OCI-LY1 (cell line): ENCODE data around the gene KIF1C.

Experiments used
- CTCF ChIP-seq: fragments of 200-600 bp; sonication (generic), shearing (Covaris generic); IDR thresholded peaks from 2 replicates; pipeline ENCODE4 v1.5.1; 2017; ENCODE audit warnings: mild to moderate bottlenecking, antibody characterized with exemption, low read length, moderate library complexity, mixed read lengths
- EZH2 ChIP-seq: fragments of 200-600 bp; sonication (generic), shearing (Covaris generic); IDR thresholded peaks from 2 replicates; pipeline ENCODE4 v1.8.0; 2017; ENCODE audit warnings: borderline replicate concordance, mixed run types, mild to moderate bottlenecking, antibody characterized with exemption, low read length, moderate library complexity, mixed read lengths

GRCh38 chr17:4967539-4968485 is 29.9 kb upstream of the KIF1C start, which contains the start of gene SPAG7:
- TF ChIP-seq CTCF: 0 out of 2 replicates have a peak, but pooled peaks have one; percentile 4
- TF ChIP-seq EZH2: no peak
